GM23248 (cell line): ENCODE results near the gene APP.

Source experiments
- EZH2 ChIP-seq: fragments of 200-600 bp; sonication (generic); IDR thresholded peaks from 2 replicates; pipeline ENCODE4 v1.6.1; 2018; ENCODE audit warnings: antibody characterized with exemption, mild to moderate bottlenecking; ENCODE audit not compliant: insufficient read depth, poor library complexity, severe bottlenecking
- EZH2phosphoT487 ChIP-seq: fragments of 200-600 bp; sonication (generic); IDR thresholded peaks from 2 replicates; pipeline ENCODE4 v1.6.1; 2018; ENCODE audit warnings: antibody characterized with exemption, moderate library complexity, mild to moderate bottlenecking, low read depth; ENCODE audit not compliant: insufficient read depth

GRCh38 chr21:25871566-25871965 is 299.0 kb downstream of the APP start:
- TF ChIP-seq EZH2 (no peak), EZH2phosphoT487 (no peak)
